Kidney tubule cell (primary cell): ENCODE measurements around the gene PCARE.

Source experiments
- DNase-seq: peaks from one replicate; pipeline ENCODE4 v3.0.0-alpha.2; 2018; ENCODE audit warnings: low spot score

Gene PCARE

DNA sequence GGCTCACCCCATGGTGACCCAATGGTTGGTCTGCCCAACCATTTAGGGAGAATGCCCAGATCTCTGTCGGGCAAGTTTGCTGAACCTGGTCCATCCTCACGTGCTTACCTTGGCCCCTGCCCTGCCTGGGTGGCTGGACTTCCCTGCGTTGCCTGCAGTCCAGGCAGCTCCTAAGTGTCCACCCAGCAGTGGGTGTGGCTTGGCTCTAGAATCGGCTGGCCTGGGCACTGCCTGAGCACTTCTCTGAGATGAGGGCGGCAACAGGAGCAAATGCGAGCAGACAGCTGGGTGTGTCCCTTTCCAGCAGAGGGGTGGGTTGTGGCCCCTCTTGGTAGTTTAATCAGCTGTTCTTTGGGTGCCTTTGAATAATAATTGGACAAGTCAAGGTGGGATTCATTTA lies 11.3 kb downstream of the PCARE start:
- no peak for DNase-seq

DNA sequence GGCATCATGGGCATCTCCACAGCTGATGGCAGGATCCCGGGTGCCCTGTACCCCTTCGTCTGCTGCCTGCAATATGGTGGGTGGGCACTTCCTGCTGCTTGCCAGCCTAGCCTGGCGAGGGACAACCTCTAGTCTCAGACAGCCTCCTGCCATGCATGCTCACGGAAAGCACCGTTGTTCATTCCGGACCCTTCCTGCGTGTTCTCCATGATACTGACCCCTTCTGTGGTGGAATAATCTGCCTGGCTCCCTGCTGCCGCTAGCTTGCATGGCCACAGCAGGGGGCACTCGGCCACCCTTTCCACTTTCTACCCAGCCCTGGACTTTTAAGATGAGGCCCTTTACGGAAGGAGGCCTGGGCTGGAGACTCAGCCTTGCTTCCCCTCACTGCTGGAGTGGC lies 12.0 kb downstream of the PCARE start:
- no peak for DNase-seq

DNA sequence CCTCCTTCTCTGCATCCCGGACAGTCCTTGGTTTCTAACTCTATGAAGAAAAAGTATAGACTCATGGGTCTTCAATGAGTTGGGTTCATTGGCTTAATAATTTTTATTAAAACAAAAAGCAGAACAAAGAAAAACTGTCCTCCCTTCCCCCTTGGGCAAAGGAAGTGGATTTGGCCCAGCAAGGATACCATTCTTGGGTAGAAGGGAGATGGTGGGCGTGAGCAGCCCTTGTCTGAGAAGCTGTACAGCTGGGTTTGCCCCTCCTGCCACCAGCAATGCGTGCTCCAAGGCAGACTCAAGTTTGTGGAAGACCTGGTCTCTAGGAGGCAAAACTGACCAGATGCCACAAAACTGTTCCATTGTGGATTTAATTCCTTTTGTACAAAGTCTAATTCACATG lies 12.7 kb downstream of the PCARE start:
- DNase-seq, result no peak

DNA sequence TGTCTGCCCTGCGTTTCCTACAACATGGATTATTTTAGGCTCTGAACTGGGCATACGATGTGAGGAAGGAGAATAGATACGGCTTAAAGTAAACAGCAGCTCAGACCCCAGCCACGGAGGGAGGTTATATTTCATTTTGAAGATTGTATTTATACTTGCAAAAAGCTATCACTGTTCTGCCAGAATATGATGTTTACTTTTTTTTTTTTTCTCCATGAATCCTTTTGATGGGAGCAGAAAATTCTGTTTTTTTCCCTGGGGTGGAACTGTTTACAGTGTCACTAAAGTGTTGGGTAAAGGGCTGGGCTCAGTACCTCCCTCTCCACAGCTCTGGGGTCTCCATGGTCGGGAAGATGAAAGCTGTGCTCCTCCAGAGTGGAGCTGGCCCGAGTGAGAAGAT lies 13.1 kb downstream of the PCARE start:
- DNase-seq, result no peak

DNA sequence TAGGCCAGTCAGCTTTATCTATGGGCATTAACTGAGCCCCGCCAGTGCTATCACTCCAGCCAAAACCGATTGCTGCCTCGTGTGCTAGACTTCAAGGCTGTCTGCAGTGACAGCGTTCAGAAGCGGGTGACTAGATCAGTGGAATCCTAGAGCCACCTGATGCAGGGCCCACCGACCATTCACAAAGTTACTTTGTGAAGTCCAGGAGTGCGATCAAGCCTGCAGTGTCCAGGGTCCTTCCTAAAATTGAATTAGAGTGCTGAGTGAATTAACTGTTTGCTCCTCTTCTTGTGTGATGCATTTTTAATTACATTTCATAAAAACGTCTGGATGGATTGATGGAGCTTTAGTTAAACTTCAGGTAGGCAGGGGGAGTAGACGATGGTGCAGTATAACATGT lies 13.9 kb downstream of the PCARE start:
- no peak for DNase-seq

DNA sequence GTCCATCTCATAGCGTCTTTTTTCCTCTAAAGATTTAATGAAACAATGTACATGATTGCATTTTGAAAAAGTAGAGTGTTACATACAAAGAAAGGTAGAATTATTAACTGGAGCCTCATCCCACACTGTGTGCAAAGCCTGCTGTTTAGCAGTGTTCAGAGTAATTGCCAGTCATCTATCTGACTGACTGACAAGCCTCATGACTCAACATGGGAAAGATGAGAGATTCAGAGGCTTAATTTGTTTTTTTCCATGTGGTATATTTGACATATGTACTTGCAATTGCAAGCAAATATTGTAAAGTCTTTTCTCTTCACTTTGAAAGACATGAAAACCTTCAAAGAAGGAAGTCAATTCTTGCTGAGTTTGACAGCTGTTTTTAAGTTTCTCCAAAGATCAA lies 14.7 kb downstream of the PCARE start:
- peak; percentile 17 for DNase-seq

DNA sequence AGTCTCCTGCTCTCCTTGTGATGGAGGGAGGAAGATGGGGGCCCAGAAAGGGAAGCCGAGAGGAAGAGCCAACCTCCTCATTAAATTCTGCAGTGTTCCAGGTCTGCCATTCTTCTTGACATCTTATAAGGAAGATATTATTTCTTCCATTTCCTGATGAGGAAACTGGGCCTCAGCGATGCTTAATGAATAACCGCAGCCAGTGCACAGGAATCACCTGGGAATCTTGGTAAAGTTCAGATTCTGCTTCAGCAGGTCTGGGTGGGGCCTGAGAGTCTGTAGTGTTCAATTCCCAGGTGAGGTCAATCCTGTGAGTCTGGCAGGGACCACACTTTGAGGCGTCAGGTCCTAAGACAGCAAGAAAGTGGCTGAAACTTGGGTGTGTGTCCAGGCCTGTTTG lies 17.3 kb downstream of the PCARE start:
- DNase-seq, result peak; percentile 31

DNA sequence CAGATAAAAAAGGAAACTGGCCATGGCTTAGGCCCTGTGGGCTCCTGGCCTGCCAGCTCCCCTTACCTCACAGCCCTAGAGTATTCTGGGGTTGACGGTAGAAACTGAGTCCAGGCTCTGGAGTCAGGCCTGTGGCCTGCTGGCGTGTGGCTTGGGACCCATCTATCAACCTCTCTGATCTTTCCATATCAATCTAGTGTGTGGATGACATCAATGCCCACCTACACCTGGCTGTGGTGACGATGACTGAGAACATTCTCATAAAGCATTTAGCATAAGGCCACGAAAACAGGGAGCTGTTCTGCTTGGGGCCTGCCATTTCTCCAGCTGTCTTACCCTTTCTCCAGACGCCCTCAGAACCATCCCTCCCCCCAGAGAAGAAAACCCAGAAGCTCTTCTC lies 17.9 kb downstream of the PCARE start:
- no peak for DNase-seq

DNA sequence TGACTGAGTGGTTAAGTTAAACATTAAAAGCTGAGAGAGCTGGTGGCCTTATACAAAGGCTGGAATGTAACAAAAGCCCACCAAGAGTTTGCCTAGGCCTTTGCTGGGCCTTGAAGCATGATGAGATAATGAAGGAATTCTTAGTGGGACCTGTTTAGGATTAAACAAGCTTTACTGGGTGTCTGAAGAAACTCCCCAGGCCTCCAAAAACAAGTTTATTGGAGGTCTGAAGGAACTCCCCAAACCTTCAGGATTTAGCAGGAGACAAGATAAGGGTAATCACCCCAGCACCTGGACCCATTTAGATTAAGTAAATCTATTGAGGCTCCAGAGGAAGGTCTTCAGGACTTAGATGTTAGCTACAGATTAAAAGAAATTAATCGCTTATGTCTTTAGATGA lies 18.7 kb downstream of the PCARE start:
- peak; percentile 17 for DNase-seq

DNA sequence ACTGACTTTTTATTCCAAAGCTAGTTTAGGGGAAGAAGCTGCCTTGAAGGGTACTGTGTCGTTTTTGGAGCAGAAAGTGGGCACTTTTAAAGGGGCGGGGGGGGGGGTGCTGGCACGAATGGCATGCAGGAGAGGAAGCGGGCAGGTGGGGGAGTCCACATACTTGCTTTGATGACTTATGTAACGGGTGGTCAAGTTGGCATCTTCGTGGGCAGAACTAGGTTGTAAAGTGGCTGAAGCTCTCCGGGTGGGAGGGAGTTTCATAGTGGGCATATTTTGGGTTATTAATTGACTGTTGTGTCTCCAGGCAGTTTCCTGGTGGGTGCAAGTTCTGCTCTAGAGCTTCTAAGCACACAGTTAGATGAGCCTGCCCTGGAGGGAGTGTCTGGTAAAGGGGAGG lies 19.9 kb downstream of the PCARE start:
- DNase-seq, result peak; percentile 64

DNA sequence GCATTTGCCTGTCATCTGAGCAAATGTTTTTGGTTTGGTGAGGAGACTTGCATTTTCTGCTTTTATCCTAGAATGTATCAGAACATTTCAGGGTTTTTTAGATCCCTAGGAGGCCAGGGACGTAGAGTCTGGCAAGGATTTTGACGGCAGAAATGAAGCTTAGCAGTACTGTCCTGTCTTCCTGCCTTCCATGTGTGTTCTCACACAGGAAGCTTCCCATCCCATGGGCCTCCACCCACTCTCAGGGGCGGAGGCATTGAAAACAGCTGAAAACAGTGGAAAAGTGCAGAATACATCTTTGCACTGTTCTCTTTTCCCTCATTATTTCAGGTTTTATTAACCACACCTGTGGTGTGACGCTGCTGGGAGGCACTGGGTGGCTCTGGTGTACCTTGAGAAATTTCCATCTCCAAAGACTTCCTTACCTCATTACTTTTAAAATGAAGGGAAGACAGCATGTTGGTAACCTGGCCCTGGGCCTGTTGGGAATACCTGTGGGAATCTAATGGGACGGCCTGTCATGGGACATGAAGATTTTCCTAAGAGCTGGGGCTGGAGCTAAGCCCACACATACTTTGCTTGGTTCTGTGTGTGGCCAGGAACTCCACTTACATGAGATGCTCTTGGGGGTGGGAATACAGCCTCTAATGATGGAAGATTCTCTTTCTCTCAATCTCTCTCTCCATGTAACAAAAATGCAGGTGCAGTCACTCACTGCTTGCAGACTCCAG lies 20.5 kb downstream of the PCARE start:
- DNase-seq, result peak; percentile 33

DNA sequence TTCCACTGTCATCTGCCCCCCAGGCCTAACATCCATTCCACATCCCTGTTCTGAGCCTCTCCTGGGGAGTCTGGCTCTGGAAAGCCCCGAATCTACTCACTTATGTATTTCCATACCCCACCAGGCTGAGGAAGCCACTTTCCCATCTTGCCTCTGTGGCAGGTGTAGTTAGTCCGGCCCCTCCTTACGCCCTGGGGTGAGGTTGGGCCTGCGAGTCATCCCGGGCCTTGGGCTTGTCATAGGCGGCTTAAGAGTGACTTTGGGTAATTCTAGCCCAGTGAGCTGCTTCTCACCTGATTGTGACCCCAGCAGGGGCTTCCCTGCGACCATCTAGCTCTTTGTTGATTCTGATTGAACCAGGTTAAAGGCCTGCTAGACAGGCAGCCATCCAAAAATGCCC lies 21.1 kb downstream of the PCARE start:
- DNase-seq, result peak; percentile 43

DNA sequence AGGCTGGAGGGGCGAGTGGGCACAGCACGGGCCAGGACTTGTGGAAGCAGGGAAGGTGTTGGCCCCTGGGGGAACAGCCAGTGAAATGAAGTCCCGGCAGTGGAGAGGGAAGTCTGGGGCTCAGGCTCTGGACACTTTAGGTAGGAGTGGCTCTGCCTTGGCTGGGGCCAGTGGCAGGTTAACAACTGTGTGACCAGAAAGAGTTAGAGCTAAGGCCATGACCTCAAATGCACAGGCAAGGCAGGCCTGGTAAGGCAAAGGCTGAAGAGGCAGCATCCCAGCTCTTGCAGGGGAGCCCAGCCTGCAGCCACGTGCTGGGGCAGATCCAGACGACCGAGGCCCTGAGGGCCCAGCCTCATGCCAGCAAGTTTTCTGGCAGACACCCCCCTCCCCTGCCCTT lies 21.5 kb downstream of the PCARE start:
- DNase-seq, result no peak

DNA sequence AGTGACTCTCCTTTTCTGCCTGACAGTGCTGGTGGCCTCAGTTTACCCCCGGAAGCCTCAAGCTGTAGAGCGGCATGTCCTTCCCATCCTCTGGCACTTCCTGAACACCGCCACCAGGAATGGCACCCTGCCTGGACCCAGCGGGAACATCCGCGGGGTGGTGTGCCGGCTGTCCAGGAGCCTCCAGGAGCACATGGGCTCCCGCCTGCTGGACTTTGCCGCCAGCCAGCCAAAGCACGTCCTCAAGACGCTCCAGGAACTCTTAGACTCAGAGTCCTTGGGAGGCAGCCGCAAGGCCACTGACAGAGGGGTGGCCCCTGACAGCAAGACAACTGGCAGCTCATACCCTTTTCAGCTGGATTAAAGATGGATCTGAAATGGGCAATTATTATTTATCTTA lies 22.6 kb downstream of the PCARE start:
- no peak for DNase-seq

DNA sequence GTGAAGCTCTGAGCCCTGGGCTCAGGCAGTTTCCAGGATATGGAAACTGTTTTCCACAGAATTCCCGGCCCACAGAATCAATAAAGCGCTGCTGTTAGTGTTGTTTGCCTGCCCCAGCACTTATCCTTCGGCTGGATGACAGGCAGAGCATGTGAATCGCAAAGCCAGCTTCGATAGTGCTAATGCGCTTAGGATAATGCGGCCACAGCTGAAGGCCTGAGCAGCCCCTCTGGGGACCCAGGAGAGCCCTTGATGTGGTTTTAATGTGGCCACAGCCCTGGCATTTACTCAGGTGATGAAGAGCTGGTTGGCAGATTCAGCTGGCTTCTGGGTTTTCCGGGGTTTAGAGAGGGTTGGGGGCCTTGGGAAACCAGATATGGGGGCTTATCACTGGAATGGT lies 23.7 kb downstream of the PCARE start:
- no peak for DNase-seq

DNA sequence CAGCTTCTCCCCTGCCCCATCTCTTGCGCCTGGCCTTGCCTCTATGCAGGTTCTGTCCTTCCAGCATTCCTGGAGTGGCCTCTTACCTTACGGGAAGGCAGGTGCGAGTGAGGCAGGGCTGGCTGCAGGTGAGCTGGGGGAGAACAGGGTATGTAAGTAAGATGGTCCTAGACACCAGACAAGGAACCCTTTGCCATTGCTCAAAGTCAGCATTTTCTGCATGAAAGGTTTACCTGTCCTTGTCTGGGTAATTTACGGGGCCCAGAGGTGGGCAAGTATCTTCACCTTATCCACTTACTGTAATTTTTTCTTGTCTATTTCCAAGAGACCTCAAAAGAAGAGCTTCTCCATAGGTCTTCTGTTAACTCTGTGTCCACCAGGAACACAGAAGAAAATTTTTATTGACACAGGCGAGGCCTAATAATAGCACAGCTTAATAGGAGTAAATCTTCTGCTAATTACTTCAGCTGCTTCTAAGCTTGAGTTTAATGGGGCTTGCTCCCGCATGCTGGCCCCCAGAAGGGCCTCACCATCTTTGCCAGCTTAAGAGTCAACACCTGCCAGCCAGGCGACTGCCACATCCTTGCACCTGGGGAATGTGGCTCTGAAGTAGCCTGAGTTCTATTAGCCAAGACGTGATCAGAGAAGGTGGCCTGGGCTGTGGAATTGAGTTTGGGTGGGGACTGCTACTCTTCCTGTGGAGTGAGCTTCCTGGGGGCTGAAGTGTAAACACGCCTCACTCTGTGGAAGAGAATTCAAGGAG lies 27.1 kb downstream of the PCARE start:
- DNase-seq, result no peak

DNA sequence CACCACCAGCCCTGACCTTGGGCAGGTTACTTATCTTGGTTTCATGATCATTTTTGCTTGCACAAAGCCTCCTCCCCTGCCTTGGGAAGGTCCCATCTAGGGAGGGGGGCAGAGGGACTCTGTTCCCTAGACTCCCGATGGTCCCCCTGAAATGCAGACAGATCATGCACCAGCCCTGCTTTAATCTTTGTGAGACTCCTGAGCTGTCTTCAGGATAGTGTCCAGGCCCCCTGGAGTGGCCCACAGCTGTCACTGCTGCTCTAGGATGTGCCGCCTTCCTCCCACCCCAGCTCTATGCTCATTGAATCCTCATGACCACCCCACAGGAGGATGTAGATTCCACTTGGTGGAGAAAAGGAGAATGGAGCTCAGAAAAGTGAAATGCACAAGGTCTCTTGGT lies 28.0 kb downstream of the PCARE start:
- DNase-seq, result no peak

DNA sequence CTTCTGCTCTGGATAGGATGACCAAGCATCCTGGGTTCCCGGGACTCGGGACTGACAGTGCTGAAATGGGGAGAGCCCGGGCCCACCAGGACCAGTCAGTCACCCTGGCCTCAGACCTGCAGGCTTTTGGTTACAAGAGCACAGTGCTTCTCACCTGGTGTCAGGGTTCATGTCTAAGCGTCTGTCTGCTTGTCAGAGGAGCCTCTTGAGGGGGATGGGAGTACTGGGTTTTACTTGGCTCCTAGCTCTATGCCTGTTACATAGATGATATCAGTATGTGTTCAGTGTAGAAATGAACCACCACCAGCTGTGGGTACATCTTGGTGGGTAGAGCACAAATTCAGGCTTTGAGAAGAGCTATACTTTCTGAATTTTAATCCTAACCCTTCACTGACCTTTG lies 29.9 kb downstream of the PCARE start:
- no peak for DNase-seq

DNA sequence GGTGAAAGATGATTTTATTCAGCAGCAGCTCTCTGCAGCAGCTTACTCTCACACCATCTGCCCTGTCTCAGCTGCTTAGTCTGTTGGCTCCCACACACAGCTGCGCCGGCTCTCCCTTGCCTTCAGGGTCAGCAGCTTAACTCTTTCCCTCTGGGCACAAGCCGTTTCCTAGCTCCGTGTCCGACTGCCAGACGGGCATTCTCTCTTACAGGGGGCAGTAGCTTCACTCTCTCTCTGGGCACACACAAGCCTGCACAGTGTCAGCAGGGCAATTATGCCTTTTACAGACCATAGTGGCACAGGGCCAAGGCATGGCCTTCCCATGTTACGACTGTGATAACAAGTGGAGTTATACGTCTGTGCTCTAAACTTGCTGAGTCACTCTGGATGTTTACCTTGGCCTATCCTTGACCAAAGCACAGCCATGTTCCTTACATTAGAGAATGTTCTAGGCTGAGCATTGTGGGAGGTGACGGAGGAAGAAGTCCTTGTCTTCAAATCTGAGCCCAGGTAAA lies 31.7 kb downstream of the PCARE start:
- no peak for DNase-seq

DNA sequence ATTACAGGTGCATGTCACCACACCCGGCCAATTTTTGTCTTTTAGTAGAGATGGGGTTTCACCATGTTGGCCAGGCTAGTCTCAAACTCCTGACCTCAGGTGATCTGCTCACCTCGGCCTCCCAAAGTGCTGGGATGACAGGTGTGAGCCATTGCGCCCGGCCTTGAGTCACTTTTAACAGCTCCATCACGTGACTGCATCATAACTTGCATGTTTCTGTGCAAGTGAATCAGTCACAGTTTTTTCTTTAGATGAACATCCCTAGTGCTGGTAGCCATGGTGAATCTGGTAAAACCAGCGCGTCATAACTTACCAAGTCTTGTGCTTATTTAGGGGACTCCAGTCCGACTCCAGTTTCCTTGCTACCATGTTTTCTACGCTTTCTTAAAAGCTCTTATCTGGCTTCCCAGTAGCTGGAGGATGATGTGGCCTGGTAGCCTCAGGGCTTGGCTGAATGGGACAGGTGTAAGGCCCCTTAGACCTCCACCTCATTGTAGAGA lies 33.1 kb downstream of the PCARE start:
- no peak for DNase-seq

DNA sequence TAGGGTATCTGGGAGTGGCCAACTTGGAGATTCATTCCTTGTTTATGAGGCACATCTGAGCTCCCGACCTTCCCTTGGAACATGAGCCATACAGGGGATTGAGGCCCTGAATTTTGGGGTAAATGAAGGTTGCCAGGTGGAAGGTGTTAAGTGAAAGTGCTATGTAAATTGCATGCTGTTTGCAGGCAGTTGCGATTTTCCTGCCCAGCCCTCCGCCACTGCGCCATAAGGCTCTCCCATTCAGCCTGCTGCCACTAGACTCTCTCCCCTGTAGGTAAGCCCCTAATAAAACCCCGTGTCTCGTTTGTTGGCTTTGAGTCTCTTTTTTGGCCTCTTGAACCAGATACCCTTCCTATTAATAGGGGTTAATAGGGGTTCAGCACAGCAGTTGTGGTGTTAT lies 33.8 kb downstream of the PCARE start:
- no peak for DNase-seq

DNA sequence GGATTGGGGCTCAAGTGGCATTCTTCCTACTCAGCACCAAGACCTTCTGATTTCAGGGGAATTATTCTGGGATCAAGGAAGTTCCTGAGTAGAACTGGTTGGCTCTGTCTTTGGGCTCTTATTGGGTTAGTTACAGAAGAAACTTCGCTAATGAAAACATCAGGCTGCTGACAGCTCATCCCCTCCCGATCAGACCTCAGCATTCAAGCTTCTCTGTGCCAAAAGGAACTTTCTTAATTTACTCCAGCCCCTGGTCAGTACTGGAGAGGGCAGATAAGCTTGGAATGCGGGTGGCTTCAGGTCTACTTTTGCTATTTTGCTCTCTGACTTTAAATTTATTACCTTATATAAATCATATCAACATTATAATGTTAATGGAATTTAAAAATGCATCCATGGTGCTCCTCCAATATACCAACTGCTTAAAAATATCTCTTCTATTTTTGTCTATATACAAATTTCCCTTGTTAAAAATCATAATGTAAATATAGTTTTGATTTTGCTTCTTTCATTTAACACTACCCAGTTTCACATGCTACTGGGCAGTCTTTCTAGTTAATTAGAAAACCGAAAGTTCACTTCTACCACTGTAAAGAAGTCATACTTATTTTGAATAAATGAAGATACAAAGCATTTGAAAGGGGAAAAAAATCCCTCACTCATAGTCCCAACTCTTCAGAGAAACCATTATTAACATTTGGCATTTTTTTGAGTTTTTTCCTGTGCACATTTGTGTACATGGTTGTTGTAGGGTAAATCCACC lies 34.4 kb downstream of the PCARE start:
- no peak for DNase-seq
